Measurements from ENCODE around the gene RXFP1. TPM values are rescaled to one million over a fixed set of nuclear protein-coding genes. Genes with fewer than 3 reads are reported as not detected.

RXFP1 gene
- total RNA-seq, 1 donor: 17.8 TPM

GRCh38 chr4:158540125-158540907 lies 18.6 kb downstream of the RXFP1 start:
- DNase-seq (ENCODE audit: low read depth): peak; percentile 9
- no peak overlapping the region for H3K4me3 ChIP-seq (ENCODE audit: low read depth, low read length)
- TF ChIP-seq CTCF (IDR thresholded peaks at IDR 0.05; ENCODE audit: insufficient read depth, low read length): no peak

- no peak for TF ChIP-seq CTCF (IDR thresholded peaks at IDR 0.05; ENCODE audit: insufficient read depth, low read length)
These were observed 19.8 kb downstream of the RXFP1 start for GRCh38 chr4:158541506-158541905.

GRCh38 chr4:158543191-158543590 lies 21.5 kb downstream of the RXFP1 start:
- DNase-seq (ENCODE audit: low read depth): no peak
- H3K4me3 ChIP-seq (ENCODE audit: low read depth, low read length): no peak overlapping the region
- TF ChIP-seq CTCF (IDR thresholded peaks at IDR 0.05; ENCODE audit: insufficient read depth, low read length): no peak

More at GRCh38 chr4:158541506-158541905, 19.8 kb downstream of the RXFP1 start:
- DNase-seq (ENCODE audit: low read depth): no peak
- H3K4me3 ChIP-seq (ENCODE audit: low read depth, low read length): no peak overlapping the region

- DNase-seq (ENCODE audit: low read depth): no peak
- no peak for TF ChIP-seq CTCF (IDR thresholded peaks at IDR 0.05; ENCODE audit: insufficient read depth, low read length)
- H3K4me3 ChIP-seq (ENCODE audit: low read depth, low read length): no peak overlapping the region
These were observed 22.5 kb downstream of the RXFP1 start for GRCh38 chr4:158544141-158544540.

- no peak overlapping the region for H3K4me3 ChIP-seq (ENCODE audit: low read depth, low read length)
- no peak for DNase-seq (ENCODE audit: low read depth)
- TF ChIP-seq CTCF (IDR thresholded peaks at IDR 0.05; ENCODE audit: insufficient read depth, low read length): no peak
These were observed 31.7 kb downstream of the RXFP1 start for GRCh38 chr4:158553364-158553763.

- TF ChIP-seq CTCF (IDR thresholded peaks at IDR 0.05; ENCODE audit: insufficient read depth, low read length): no peak
- no peak for DNase-seq (ENCODE audit: low read depth)
- no peak overlapping the region for H3K4me3 ChIP-seq (ENCODE audit: low read depth, low read length)
These were observed 38.6 kb downstream of the RXFP1 start for GRCh38 chr4:158560284-158560683.

GRCh38 chr4:158566860-158567259 lies 45.2 kb downstream of the RXFP1 start:
- no peak for TF ChIP-seq CTCF (IDR thresholded peaks at IDR 0.05; ENCODE audit: insufficient read depth, low read length)
- DNase-seq (ENCODE audit: low read depth): no peak
- H3K4me3 ChIP-seq (ENCODE audit: low read depth, low read length): no peak overlapping the region

Data from fibroblast of the aortic adventitia (primary cell).